Spleen (tissue), 11 donors: ENCODE data around the gene HTR3D. TPM values are rescaled to one million over a fixed set of nuclear protein-coding genes. Genes with fewer than 3 reads are reported as not detected.
"Not testable (repeated sequence)": the region's sequence is repeated elsewhere in the genome, so short reads cannot be mapped to it uniquely, and the experiment has no call there.

Experiments used
- DNase-seq: peaks from one replicate; pipeline ENCODE4 v3.0.0-alpha.2; 2020
- H3K27ac ChIP-seq, 8 donors: fragments of 200-600 bp; sonication (generic) in 7 of 8; 1 replicate in 4 of 8; 2 replicates in 4 of 8; pipeline versions ENCODE4 v1.5.0 to v1.8.0; 2016 to 2021; ENCODE audit warnings: inconsistent platforms in 4 of 8, mild to moderate bottlenecking in 4 of 8, moderate library complexity in 1 of 8
- H3K27me3 ChIP-seq, 7 donors: fragments of 200-600 bp; sonication (generic) in 6 of 7; replicated peaks in 1 of 7; 1 replicate in 4 of 7; 2 replicates in 3 of 7; pipeline versions ENCODE4 v1.5.0 to v1.8.0; 2016 to 2021; ENCODE audit warnings: inconsistent platforms in 3 of 7, mild to moderate bottlenecking in 1 of 7
- H3K36me3 ChIP-seq, 6 donors: fragments of 200-600 bp; sonication (generic) in 5 of 6; 1 replicate in 4 of 6; 2 replicates in 2 of 6; pipeline versions ENCODE4 v1.5.0 to v1.8.0; 2016 to 2021; ENCODE audit warnings: inconsistent platforms in 2 of 6
- H3K4me1 ChIP-seq, 6 donors: fragments of 200-600 bp; sonication (generic) in 5 of 6; 1 replicate in 3 of 6; 2 replicates in 3 of 6; pipeline versions ENCODE4 v1.5.0 to v1.8.0; 2016 to 2021; ENCODE audit warnings: inconsistent platforms in 3 of 6
- H3K4me3 ChIP-seq, 8 donors: fragments of 200-600 bp; sonication (generic) in 7 of 8; 1 replicate in 4 of 8; 2 replicates in 4 of 8; pipeline versions ENCODE4 v1.5.0 to v1.8.0; 2016 to 2021; ENCODE audit warnings: inconsistent platforms in 4 of 8, mild to moderate bottlenecking in 4 of 8, moderate library complexity in 2 of 8
- H3K9me3 ChIP-seq, 8 donors: fragments of 200-600 bp; sonication (generic) in 7 of 8; 1 replicate in 4 of 8; 2 replicates in 4 of 8; pipeline versions ENCODE4 v1.5.0 to v1.8.0; 2016 to 2021; ENCODE audit warnings: inconsistent platforms in 4 of 8
- CTCF ChIP-seq, 11 experiments: fragments of 200-600 bp in 7 of 11; fragments of 450-650 bp in 4 of 11; sonication (generic) in 4 of 11; IDR thresholded peaks in 8 of 11; conservative IDR thresholded peaks in 3 of 11; 1 replicate in 7 of 11; 2 replicates in 4 of 11; pipeline versions ENCODE4 v1.4.0 to v1.8.0; 2016 to 2021; ENCODE audit warnings: antibody characterized with exemption in 11 of 11, inconsistent platforms in 4 of 11, mild to moderate bottlenecking in 1 of 11
- POLR2A ChIP-seq, 3 donors: fragments of 450-650 bp; IDR thresholded peaks; one replicate each; pipeline ENCODE4 v1.5.1; 2017; ENCODE audit warnings: antibody characterized with exemption in 3 of 3, mild to moderate bottlenecking in 1 of 3
- POLR2AphosphoS5 ChIP-seq, 3 donors: sonication (generic); formaldehyde crosslinking; IDR thresholded peaks; one replicate each; pipeline ENCODE4 v1.5.1; 2017; ENCODE audit warnings: antibody characterized with exemption in 3 of 3
- WGBS, 5 donors: extraction: QIAGEN DNeasy Blood & Tissue Kit in 3 of 5; methylation state at CpG; one replicate each; pipeline versions ENCODE4 v1.1.5 to v1.1.7; 2013 to 2018; 5-methylcytosine and 5-hydroxymethylcytosine counted together
- intact Hi-C: fragments of 100-400 bp; cut with DNase I; formaldehyde crosslinking; loops from one replicate; pipeline ENCODE4 v1.15.0; 2023; ENCODE audit warnings: low total_unique reads
- polyA plus RNA-seq, 3 donors: library from polyadenylated mRNA; stranded (reverse); fragments of 200-250 nt; gene quantifications; one replicate each; pipeline ENCODE4 v1.2.1, GENCODE V29; 2013
- total RNA-seq, 7 donors: library from RNA; depleted of rRNA in 3 of 7; stranded (reverse); fragments of >200 nt in 3 of 7; fragmentation: NEBNext Ultra II Directional in 4 of 7; extraction: Animal tissue kit (Norgen Biotek cat#: 25700) in 4 of 7; gene quantifications; one replicate each; pipeline versions ENCODE4 v1.1.0 to v1.2.1, GENCODE V29; 2016 to 2021
- donor health status: healthy with polysubstance abuse.
- donor health status: DM: no; HTN: no; CAD: no; lungs with moderate emphysema.
- donor health status: DM: no; HTN: no; CAD: no.
- donor health status: Bipolar disorder and iron deficiency.
- donor health status: healthy.
- donor health status: DM: no; HTN: no; CAD: no.
- donor health status: DM: yes; HTN: yes; CAD: no.

The HTR3D gene
- total and polyA plus RNA-seq, 10 donors = not detected

GRCh38 chr3:184062637-184063036 is 31.1 kb downstream of the HTR3D start:
- TF ChIP-seq POLR2A (IDR thresholded peaks at IDR 0.05) (no peak), CTCF (IDR thresholded peaks at IDR 0.05 in 8 of 11, conservative IDR thresholded peaks at IDR 0.05 in 3 of 11) (no peak), POLR2AphosphoS5 (IDR thresholded peaks at IDR 0.05) (no peak)
- DNase-seq = no peak
- Histone ChIP-seq H3K27ac (no peak overlapping the region), H3K9me3 (peaks cover 0 to 3% (median 0%) of the 10 kb centered on the region in 8 donors), H3K4me1 (no peaks in the 10 kb centered on the region), H3K27me3 (peaks cover 0 to 4% (median 0%) of the 10 kb centered on the region in 7 donors), H3K36me3 (no peaks in the 10 kb centered on the region), H3K4me3 (no peak overlapping the region)
- intact Hi-C loops = no loop called here

- no peaks in the 10 kb centered on the region for H3K36me3 ChIP-seq
- no peak for DNase-seq
These were observed 34.7 kb downstream of the HTR3D start for GRCh38 chr3:184066211-184066610.

GRCh38 chr3:184067573-184068055 is 36.1 kb downstream of the HTR3D start:
- WGBS, 5 donors = 64 to 77% (median 73%) methylated on average over 6 of the region's 6 CpGs
- Histone ChIP-seq H3K27me3 (peaks cover 0 to 4% (median 0%) of the 10 kb centered on the region in 7 donors), H3K27ac (no peak overlapping the region), H3K4me1 (no peaks in the 10 kb centered on the region), H3K9me3 (peaks cover 0 to 16% (median 4%) of the 10 kb centered on the region in 8 donors), H3K4me3 (no peak overlapping the region), H3K36me3 (no peaks in the 10 kb centered on the region)
- intact Hi-C loops = no loop called here
- DNase-seq = no peak
- TF ChIP-seq POLR2A (IDR thresholded peaks at IDR 0.05) (no peak), POLR2AphosphoS5 (IDR thresholded peaks at IDR 0.05) (no peak), CTCF (IDR thresholded peaks at IDR 0.05 in 8 of 11, conservative IDR thresholded peaks at IDR 0.05 in 3 of 11) (no peak)

More at GRCh38 chr3:184066211-184066610, 34.7 kb downstream of the HTR3D start:
- no peak overlapping the region for H3K27ac ChIP-seq
- H3K4me3 ChIP-seq = no peak overlapping the region
- H3K27me3 ChIP-seq = peaks cover 0 to 4% (median 0%) of the 10 kb centered on the region in 7 donors
- peaks cover 0 to 15% (median 3%) of the 10 kb centered on the region in 8 donors for H3K9me3 ChIP-seq
- intact Hi-C loops = no loop called here
- TF ChIP-seq POLR2AphosphoS5 (IDR thresholded peaks at IDR 0.05) (no peak), POLR2A (IDR thresholded peaks at IDR 0.05) (no peak)
- 85 to 95% (median 88%) methylated on average over 2 of the region's 2 CpGs for WGBS, 5 donors
- no peaks in the 10 kb centered on the region for H3K4me1 ChIP-seq

- Histone ChIP-seq H3K27ac (no peak overlapping the region), H3K4me3 (no peak overlapping the region), H3K9me3 (peaks cover 0 to 14% (median 4%) of the 10 kb centered on the region in 8 donors), H3K36me3 (no peaks in the 10 kb centered on the region), H3K27me3 (peaks cover 0 to 4% (median 0%) of the 10 kb centered on the region in 7 donors), H3K4me1 (no peaks in the 10 kb centered on the region)
- 74 to 91% (median 89%) methylated on average over 5 of the region's 5 CpGs for WGBS, 5 donors
- intact Hi-C loops = no loop called here
- no peak for TF ChIP-seq POLR2AphosphoS5 (IDR thresholded peaks at IDR 0.05)
- TF ChIP-seq CTCF (IDR thresholded peaks at IDR 0.05 in 8 of 11, conservative IDR thresholded peaks at IDR 0.05 in 3 of 11) = no peak
- TF ChIP-seq POLR2A (IDR thresholded peaks at IDR 0.05) = no peak
- no peak for DNase-seq
These were observed 36.8 kb downstream of the HTR3D start for GRCh38 chr3:184068344-184068743.

- H3K4me3 ChIP-seq, H3K4me1 ChIP-seq, H3K27ac ChIP-seq, H3K36me3 ChIP-seq, DNase-seq, H3K27me3 ChIP-seq, intact Hi-C loops: not testable (repeated sequence)
- 89 to 93% (median 90%) methylated on average over 7 of the region's 7 CpGs for WGBS, 5 donors
- peaks cover 0 to 14% (median 4%) of the 10 kb centered on the region in 8 donors for H3K9me3 ChIP-seq
These were observed 39.6 kb downstream of the HTR3D start for GRCh38 chr3:184071142-184071541.
